AG09319 (cell line): ENCODE data around the gene AP2A1.

ENCODE experiments used
- DNase-seq: peaks from one replicate; pipeline ENCODE4 v3.0.0-alpha.2; 2010; ENCODE audit warnings: low read depth; ENCODE audit errors: extremely low read depth
- TF ChIP-seq, protein P1 (sequence below): IDR thresholded peaks from 2 replicates; pipeline ENCODE4 v1.5.1; 2011; ENCODE audit warnings: low read depth, mild to moderate bottlenecking, inconsistent platforms, low read length, moderate library complexity

Gene AP2A1

DNA sequence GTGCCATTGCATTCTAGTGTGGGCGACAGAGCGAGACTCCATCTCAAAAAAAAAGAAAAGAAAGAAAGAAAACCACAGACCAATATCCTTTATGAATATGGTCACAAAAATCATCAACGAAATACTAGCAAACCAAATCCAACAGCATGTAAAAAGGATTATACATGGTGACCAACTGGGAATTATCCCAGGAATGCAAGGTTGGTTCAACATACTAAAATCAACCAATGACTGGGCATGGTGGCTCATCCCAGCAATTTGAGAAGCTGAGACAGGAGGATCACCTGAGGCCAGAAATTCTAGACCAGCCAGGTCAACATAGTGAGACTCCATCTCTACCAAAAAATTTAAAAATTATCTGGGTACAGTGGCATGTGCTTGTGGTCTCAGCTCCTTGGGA lies 10.8 kb upstream of the AP2A1 start:
- TF ChIP-seq, protein P1, sequence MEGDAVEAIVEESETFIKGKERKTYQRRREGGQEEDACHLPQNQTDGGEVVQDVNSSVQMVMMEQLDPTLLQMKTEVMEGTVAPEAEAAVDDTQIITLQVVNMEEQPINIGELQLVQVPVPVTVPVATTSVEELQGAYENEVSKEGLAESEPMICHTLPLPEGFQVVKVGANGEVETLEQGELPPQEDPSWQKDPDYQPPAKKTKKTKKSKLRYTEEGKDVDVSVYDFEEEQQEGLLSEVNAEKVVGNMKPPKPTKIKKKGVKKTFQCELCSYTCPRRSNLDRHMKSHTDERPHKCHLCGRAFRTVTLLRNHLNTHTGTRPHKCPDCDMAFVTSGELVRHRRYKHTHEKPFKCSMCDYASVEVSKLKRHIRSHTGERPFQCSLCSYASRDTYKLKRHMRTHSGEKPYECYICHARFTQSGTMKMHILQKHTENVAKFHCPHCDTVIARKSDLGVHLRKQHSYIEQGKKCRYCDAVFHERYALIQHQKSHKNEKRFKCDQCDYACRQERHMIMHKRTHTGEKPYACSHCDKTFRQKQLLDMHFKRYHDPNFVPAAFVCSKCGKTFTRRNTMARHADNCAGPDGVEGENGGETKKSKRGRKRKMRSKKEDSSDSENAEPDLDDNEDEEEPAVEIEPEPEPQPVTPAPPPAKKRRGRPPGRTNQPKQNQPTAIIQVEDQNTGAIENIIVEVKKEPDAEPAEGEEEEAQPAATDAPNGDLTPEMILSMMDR, result no peak
- DNase-seq, result no peak

DNA sequence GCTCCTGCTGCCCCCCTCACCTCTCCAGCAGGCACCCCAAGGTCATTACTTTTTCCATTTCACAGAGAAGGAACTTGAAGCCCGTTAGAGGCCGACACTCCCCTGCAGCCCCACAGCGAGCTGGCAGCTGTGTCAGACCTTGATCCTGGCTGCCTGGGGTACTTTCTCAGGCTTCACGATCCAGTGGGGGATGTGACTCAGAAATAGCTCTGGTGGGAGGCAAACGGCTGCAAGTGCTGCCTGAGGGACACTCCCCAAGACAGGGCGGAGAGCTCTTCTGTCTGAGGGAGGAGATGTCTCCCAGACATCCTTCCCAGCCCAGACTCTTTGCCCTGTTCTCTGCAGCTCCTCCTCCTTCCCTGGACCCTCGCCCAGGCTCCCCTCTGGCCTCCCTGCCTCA lies 8.5 kb upstream of the AP2A1 start:
- no peak for DNase-seq
- TF ChIP-seq, protein P1, result no peak

DNA sequence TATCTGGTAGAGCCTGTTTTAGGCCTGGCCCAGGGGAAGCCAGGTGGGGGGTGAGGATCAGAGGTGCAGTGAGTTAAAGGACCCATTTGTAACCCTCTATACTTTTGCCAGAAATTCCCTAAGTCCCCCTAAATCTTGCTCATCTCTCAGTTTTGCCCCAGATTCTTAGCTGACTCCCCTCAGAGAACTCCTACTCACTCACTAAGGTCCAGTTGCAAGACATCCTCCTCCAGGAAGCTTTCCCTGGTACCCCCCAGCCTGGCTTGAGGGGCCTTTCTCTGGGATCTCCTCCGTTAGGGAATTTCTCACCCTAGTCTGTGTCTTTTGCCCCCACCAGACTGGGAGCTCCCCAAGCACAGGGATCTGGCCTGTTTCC lies 5.6 kb upstream of the AP2A1 start:
- no peak for DNase-seq
- TF ChIP-seq, protein P1, result no peak

DNA sequence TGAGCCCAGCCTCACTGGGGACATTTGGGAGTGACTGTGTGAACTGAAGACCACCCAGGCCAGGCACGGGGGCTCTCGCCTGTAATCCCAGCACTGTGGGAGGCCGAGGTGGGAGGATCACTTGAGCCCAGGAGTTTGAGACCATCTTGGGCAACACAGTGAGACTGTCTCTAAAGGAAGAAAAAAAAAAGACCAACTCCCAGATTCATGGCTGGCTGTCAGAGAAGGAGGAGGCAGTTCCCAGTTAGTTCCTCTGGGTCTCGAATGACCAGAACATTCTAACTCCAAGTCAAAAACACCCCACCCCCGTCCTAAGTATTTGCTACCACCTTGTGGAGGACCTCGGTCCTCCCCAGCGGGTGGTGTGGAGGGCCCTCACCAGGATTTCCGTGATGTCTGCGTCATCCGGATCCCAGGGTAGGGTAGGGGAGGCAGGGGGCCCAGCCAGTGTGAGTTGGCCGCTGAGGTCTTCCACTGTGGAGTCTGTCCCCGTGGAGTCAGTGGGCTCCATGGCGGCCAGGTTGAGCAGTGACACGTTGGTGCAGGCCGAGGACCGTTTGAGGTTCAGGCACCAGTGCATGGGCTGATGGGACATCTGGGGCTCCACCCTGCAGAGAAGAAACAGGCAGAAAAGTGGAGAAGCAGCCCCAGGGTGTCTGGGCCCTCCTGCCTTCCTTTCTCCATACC lies 5.0 kb upstream of the AP2A1 start:
- TF ChIP-seq, protein P1, result peak; percentile 38
- DNase-seq, result peak; percentile 29

DNA sequence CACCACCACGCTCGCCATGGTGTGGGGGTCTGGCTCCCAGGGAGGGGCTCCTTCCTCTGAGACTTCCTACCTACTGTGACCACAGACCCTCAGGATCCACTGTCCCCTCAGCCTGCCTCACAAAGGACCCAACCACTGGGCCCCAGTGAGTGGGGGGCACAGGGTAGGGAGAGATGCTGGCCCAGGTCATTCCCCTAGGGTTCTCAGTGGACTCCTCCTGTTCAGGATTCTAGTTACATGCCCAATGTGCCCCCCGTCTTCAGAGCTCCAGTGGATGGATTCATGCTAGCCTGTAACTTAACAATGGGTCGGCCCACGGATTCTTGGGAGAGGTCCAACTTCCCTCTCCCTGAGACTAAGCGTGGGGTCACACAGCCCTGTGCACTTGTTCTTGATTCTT lies 3.6 kb upstream of the AP2A1 start, which contains the start of gene TSKS:
TSKS (minus strand) TSS at position 77 of the 400 bp plus-strand sequence; CDS start at position 18, 59 bp downstream.
- DNase-seq, result no peak
- TF ChIP-seq, protein P1, result no peak

DNA sequence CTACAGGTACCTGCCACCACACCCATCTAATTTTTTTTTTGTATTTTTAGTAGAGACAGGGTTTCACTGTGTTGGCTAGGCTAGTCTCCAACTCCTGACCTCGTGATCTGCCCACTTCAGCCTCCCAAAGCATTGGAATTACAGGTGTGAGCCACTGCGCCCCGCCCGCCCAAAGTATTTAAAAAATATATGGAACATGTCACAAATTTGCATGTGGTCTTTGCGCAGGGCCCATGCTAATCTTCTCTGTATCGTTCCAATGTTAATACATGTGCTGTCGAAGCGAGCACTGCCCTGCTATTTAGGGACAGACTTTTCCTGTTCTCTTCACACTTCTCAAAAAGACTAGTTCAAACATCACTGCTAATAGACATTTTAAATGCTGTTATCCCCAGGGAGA lies 2.5 kb upstream of the AP2A1 start:
- no peak for DNase-seq
- TF ChIP-seq, protein P1, result no peak

GRCh38 chr19:49766007-49766929 lies 533 bp upstream of the AP2A1 start:
- peak; percentile 100 for DNase-seq
- TF ChIP-seq, protein P1, result no peak
